ENCODE data around the gene HOXB4.

Gene HOXB4

DNA sequence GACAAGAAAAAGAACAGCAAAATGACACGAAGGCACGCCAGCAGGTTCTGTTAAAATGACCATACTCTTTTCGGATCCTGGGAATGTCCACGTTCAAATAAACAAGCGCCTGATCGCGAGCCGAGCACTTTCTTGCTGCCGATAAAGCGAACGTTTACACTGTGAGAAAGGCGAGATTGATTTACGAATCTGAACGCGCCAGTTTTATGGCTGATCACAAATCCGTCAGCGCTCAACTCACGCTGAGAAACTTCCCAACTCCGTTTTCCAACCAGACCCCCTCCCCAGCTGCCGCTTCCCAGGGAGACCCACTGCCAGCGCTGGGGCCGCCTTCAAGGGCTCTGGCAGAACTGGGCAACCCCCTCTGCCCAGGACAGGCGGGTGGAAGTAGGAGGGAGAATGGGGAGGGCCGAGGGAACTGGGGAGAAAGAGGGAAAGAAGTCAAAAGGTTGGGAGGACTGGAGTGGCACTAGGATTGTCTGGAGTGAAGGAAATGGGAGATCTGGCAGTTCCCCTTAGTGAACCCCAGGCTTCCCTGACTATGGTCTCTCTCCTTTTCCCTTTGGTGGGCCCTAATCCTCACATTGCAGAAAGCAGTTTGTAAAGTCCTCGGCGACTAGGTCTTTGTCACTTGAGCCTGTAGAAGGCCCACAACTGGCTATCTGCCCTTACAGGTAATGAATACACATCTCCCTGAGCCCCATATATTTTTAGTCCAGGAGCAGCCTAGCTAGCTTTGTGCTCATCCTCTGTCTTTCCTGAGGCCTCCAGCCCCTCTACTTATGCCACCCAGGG is 6.9 kb downstream of the HOXB4 start:
- no peak for DNase-seq

DNA sequence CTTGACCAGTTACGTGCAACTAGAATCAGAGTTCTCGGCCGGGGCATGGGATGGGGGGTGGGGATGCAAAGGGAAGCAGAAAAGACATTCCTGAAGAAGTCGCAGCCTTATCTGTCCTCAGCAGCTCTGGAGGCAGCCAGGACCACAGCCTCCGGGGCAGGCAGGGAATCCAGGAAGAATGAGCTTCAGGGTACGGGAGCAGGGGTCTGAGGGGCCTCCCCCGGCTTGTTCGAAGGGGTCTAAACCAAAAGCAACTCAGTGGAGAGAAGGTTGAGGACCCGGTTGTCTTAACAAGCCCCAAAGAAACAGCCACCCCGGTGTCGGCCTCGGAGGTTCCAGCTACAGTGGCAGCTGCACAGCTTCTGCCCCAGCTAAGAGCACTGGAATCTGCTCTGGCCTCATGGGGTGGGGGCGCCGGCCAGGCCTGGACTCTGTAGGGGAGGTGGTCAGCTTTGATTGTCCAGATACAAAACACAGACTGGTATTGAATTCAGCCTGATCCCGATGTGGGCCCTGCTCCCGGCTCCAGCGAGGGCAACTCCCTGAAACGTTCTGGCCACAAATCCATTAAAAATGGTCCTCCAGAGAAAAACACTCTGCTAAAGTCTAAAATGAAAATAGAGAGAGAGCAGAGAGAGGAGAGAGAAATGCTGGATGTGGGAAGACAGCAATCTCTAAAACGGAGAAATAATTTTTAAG is 7.7 kb downstream of the HOXB4 start:
- DNase-seq: no peak

DNA sequence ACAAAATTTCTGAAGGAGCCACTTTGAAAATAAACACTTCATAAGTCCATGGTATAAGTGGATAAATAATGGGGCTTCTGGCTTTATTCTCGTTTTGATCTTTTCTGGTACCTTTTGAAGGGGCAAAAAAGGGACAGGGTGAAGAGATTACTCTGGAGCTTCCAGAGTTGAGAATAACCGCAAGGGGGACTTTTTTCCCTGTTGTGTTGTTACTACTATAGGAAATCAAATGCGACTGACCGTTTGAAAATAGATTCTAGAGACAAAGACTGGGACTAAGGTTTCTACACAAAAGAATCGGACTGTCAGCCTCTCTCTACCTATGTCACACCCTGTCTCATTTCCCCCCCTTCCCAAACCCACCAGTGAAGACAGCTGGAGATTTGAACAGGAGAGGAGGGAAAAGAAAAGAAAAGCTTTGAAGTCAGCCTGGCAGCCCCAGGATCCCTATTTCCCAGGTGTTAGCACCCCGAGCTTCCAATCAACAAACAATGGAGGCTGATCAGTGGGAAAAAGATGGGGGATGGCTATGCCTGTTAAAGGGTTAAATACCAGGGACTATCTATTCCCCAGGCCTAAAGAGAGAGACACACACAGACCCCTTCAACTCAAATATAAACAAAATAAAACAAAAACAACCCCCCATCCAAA is 8.4 kb downstream of the HOXB4 start:
- no peak for DNase-seq

DNA sequence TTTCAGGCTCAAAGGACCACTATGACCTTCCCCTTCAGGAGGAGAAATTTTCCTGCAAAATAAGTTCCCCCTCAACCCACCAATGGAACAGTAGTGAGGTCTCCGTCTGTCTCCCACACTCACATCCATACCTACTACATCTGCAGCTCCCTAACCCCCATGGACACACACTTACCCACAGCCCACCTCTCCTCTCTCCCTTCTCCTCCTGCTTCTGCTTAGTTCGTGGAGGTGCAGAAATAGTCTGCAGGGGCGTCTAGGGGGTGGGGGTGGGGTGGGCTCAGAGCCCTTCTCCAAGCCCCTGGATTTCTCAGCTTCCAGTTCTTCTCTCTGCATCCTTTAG is 8.9 kb downstream of the HOXB4 start:
- no peak for DNase-seq

DNA sequence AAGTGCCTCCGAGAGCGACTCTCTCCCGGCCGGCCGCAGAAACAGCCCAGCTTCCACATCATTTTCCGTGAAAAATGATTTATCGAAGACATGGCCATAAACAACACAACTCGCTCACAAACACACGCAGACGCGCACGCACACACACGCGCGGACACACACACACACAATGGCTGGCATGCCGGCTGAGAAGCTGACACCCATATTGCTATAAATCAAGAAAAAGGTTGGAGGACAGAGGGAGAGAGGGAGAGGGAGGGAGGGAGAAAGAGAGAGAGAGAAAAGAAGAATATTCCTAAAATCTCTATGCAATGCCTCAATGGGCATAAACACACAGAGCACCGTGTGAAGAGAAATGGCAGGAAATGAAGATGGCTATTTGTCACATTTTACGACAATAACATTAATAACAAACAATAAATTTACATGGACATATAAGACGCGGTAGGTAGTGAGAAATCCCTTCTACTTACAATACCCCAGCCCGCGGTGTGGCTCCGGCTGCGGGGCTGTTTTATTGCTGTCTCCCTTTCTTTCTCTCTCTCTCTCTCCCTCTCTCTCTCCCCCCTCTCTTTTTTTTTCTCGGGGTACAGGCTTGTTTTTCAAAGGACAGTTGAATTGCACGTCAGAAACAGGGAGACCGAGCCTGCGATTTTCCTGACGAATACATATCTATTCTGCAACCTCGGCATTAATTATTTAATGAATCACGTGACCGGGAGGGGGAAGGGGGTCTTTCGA is 9.5 kb downstream of the HOXB4 start:
- DNase-seq: no peak

DNA sequence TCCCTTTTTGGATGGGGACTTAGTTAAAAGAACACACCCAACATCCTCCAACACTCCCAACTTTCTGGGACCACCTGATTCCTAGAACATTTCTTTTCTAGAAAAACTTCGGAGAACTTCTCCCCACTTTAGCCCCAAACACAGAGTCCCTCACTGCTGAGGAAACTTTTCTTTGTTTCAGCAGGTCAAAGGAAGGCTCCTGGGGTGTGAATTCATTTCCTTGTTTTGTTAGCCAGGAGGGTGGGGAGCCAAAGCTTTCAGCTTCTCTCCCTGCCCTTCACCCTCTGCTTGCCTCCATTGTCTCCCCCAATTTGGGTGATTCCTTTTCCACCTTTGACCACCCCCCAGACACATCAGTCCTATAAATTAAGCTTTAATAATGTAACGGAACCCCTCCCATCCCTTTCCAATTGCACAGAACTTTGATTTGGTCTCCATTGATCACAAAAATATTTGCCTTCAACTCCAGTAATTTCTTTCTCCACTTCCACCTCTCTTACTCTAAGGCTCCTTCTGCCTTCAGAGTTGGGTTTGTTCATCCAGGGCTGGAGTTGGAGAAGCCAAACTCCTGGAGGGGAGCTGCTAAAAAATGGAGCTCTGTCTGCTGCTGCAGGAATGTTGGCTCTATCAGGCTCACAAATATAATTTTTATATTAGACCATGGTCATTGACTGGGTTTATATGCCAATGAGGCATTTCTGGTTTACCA is 10.3 kb downstream of the HOXB4 start:
- DNase-seq: no peak

DNA sequence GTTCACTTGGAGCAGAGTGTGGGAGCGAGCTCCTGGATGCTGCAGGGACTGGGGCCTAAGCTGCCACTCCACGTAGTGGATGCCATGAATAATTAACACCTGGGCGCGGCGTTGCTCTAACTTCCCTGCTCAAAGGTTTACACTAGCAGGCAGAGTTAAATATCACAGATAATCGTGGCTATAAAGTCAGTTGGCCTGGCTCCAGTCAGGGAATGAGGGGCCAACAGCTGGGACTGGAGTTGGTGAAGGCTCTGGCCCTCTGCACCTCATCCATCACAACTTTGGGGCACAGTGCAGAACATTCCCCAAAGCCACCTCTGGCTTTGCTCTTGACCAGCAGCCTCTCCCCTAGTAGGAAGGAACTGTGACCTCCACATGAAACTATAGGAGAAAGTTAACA is 10.9 kb downstream of the HOXB4 start:
- no peak for DNase-seq

DNA sequence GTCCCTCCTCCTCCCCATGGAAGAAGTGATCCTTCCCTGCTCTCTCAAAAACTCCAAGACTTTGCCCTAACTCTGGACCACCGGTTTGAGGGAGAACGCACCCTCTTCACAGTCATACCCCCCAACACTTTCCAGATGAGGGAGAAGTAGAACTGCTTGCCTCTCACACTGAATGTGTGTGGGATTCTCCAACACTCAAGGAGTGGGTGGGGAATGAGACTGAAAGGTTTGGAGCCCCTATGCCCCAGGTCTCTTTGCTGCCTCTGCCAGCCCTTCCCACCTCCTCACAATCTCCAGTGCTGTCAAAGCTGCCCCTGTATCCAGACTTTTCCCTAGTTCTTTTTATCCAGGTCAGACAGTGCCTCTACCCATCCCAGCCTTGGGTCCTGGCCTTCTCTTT is 11.4 kb downstream of the HOXB4 start:
- DNase-seq: no peak

DNA sequence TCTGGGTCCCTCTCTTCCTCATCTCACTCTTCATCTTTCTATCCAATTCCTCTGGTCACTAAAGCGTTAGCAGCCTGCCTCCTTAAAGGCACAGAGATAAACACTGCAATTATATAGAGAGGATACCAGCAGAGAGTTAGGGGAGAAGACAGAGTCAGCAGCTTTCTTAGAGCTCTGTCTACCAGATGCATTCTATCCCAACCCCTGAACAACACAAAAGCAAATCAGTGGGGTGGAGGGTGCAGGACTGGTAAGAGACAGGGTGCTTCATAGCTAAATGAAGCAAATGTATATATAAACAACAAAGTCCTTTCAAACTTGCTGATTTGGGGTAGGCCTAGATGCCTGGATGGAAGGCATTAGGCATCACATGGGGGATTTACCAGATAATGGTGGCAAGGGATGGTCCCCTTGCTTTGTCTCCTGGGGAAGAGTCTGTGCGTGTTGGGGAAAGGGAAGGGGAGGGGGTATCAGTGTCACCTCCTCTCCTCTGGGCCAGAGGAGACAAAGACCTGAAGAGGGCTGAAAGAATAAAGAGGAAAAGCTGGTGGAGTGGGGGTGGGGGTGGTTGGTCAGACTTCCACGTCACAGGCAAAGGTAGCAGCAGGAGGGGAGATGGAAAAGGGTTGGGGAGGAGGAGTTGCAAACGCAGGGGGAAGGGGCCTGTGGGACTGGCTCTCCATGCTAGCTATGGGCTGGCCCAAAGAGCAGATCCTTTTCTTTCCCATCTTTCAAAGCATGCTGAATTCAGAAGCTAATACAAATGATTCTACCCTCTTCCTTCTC is 12.0 kb downstream of the HOXB4 start:
- no peak for DNase-seq

DNA sequence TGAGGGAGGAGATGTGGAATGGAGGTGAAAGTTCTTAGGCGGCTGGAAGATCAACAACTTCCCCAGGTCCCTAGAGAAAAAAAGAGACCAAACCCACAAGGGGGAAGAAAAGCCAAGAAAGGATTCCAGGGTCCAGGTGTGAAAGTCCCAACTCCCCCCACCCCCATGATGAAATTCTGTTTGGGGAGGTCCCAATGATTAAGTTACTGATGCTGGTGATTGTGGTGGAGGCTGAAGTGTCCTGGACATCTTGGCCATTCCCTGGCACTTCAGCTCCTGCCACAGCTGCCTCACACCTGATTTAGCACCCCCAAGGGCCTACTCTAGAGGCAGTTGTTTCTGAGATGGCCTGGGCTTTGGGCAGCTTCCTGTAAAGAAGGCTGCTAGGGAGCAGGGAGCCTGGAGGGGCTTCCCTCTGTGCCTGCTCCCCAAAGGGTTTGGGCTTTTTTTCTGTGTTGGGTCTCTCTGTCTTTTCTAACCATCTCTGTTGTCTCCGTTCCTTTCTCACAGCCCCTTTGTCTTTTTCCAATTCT is 13.1 kb downstream of the HOXB4 start:
- no peak for DNase-seq

DNA sequence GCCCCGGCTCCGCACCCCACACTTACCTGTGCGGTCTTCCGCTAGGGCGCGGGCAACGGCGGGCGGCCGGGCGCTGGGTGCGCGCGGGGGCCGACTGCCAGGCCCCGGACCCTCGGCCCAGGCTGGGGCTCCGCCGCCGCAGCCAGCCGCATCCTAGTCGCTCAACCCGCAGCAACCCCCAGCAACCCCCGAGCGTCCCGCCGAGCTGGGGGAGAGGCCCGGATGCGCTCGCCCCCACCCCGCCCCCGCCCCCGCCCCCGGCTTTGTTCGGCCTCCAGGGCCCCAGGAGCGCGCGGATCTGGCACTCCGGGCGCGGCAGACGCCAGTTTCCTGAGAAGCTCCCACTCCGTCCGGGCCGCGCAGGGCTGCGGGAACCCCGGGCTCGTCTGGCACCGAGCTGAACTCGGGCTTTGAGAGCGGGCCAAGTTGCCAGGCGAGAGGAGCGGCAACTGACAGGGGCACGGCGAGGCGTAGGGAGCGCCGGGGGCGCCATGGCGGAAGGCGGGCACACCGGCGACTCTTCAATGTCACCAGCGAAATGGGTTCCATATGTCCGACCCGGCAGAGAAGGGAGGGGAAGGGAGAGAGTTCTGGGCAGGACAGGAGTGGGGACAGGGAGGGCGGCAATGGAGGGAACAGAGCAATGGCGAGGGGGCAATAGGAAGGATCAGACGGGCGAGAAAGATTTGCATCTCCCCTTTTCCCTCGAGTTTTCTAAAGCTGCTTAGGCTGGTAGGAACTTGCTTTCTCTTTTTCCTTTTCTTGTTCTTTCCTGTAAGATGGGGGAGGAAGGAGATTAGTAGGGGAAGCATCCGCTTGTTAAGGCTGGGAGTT is 13.7 kb downstream of the HOXB4 start:
- no peak for DNase-seq

DNA sequence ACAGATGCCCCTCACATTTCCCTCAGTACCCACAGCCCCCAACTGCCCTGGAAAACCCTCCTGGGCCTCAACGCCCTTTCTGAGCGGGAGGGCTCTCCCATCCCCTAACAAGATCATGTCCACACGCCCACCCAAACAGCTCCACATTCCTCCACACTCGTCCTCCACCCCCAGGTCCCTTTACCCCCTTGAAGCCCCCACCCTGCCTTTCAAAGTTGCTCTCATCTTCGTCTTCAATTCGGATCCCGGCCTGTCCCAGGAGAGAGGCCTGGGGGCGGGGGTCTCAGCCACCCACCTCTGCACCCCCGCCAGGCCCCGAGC is 14.3 kb downstream of the HOXB4 start:
- DNase-seq: no peak

DNA sequence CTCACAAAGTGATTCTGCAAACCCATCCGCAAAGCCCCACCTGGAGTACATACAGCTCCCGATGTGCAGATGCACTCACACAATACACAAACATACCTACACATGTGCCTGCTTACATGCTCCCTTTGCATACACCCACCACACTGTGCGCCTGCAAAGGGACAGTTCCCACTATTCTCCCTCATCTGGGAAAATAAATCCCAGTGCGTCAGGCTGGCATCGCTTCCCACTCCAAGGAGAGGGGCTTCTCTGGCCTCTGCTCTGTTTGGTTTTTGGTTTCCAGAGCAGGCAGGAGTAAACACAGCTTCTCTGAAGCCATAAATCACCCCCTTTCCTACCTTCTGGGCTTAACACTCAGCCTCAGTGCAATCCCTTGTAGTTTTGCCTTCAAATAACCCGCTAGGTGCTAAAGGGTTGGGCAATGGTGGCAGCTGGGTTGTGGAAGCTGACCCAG is 14.7 kb downstream of the HOXB4 start:
- no peak for DNase-seq

DNA sequence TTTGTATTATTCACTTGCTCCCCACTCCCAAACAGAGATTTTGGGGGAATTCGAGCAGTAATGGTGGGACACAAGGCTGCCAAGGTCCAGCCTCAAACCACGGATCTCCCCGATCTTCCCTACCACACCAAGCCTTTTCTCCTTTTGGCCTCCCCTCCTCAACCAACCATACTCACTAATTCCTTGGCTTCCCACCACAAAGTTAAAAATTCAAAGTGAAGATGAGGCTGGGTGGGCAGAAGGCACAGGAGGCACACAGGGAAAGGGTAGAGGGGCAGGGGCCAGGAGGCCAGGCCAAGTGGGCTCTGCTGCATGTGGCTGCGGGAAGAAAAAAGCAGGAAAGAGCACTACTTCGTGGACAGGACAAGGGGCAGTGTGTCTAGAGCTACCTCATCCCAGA is 15.2 kb downstream of the HOXB4 start:
- DNase-seq: no peak

DNA sequence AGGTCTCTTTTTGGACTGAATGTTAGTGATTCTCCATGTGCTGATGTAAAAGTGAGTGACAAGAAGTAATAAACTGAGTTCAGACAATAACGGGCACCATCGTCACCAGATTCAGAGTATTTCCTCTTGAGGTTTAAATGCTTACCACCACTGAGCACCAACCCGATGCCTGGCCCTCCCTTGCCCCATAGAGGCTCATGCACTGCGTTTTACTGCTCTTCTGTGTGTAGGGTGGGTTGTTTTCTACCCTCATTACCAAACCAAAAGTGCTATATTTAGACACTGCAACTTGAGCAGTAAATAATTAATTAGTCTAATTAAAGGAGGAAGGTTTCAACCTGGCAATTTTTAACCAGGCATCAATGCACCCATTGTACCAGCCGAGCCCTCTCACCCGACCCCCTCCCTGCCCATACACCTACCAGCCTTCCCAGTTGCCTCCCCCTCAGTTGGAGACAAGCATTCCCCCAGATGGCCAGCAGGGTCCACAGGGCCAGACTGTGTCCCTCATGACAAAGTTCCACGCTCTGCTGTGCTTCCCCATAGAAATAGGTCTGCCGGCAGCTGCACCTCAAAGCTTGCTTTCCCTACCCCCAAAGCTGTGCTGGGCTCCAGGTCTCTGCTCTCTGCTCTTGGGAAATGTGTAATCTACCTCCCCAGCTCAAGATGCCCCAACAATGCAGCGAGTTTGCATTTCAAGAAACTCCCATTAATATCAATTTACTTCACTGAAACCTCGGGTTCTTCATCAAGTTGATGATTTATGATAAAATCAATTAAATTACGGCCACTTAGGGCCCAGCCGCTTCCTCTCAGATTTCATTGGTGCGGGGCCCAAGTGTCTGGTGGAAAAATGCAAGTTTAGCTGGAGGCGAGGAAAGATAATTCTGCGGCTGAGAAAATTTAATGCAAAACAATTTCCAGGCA is 16.0 kb downstream of the HOXB4 start:
- DNase-seq: no peak

DNA sequence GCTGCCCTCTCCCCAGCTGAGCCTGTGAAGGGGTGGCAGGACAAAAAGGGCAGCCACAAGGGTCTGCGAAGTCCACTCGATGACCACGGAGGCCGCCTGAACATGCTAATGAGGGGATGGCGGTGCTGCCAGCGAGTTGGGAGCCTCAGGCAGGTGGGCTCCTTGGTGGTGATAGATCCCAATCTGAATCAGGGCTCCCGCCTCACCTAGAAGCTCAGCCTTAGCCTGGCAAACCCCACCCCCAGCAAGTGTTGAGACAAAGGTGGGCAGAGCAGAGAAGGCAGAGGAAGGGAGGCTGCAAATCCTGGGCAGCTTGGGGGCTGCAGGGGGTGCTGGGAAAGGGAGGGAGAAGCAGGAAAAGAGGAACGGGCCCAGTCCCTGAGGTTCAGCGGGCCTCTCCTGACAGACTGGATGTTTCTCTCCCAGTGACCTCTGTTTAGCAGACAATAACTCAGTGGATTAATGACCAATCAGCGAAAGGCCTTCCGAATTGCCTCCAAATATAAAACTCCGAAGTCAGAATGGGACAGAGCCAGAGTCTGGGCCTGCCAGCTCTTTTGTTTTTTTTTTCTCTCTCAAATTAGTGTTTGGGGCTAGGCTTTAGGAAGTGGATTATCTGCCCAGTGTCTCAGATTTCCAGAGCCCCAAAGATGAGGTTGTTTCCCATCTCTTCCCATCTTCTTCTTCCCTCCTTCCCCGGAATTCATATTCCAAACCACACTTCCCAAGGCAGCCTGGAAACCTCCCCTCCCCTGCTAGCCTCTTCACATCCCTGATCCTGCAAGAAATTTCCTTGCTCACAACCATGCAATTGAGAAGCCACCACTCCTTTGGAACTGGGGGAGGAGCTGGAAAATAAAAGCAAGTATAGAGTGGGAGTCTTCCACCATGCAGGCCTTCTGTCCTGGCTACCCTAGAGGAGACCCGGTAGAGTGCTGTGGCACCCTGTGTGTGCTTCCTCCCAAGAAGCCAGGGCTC is 18.0 kb downstream of the HOXB4 start:
- DNase-seq: no peak

DNA sequence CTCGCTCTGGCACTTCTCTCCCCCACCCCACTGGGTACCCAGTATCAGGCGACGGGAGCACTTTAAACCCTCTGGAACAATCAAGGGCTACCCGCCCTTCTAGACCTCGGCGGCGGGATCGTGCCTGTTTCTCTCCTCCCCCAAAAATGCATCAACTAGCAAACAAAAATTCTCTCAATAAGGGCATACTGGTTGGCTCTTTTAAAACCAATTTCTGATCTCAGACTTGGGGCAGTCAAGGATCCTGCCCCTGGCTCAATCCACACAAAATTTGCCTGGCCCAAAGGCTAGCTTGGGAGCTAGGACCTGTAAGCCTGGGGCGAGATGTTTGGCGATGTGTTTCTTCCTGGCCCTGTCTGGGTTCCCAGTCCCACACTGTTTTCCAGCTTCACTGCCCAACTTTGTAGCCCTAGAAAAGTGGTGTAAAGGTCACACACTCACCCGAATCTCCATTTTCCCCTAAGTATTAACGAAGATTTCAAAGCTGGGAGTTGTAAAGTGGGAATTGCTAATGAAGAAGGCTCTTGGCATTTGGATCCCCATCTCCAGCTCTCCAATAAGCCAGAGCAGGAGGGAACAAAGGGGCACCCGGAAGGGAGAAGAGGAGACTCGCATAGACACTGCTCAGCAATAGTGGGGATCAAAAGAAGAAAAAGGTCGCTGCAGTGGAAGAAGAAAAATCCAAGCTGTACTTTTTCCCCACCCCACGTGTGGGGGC is 18.9 kb downstream of the HOXB4 start:
- no peak for DNase-seq

DNA sequence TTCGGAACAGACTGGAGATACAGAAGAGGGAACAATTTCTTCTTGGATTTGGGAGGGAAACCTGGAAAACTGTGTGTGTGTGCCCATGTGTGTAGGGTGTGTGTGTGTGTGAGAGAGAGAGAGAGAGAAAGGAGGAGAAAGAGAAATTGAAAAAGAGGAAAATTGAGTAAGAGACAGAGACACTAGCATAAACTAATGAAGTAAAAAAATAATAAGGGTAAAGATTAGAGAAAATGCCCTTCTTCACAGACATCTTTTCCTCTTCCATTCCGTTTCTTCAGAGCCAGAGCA is 19.4 kb downstream of the HOXB4 start:
- DNase-seq: no peak
